Retinal pigment epithelial cell (primary cell): ENCODE results near the gene ITGB1BP1.
A peak's percentile ranks its signal among the peaks of the same experiment; 100 is the strongest.
"Not testable (repeated sequence)": the region's sequence is repeated elsewhere in the genome, so short reads cannot be mapped to it uniquely, and the experiment has no call there.

Experiments
- DNase-seq: peaks from one replicate; pipeline ENCODE4 v3.0.0-alpha.2; 2010; ENCODE audit warnings: low read depth
- H3K4me3 ChIP-seq: 2 replicates; pipeline ENCODE4 v1.5.1; 2011; ENCODE audit warnings: mild to moderate bottlenecking, low read length, control low read depth, moderate library complexity
- TF ChIP-seq, protein P1 (sequence below): conservative IDR thresholded peaks from 2 replicates; pipeline ENCODE4 v1.5.1; 2011; ENCODE audit warnings: low read depth, low read length, control low read depth, inconsistent platforms

Gene ITGB1BP1

GRCh38 chr2:9400268-9401058 lies 22.9 kb downstream of the ITGB1BP1 start:
- DNase-seq, result no peak
- no peak overlapping the region for H3K4me3 ChIP-seq
- TF ChIP-seq, protein P1, sequence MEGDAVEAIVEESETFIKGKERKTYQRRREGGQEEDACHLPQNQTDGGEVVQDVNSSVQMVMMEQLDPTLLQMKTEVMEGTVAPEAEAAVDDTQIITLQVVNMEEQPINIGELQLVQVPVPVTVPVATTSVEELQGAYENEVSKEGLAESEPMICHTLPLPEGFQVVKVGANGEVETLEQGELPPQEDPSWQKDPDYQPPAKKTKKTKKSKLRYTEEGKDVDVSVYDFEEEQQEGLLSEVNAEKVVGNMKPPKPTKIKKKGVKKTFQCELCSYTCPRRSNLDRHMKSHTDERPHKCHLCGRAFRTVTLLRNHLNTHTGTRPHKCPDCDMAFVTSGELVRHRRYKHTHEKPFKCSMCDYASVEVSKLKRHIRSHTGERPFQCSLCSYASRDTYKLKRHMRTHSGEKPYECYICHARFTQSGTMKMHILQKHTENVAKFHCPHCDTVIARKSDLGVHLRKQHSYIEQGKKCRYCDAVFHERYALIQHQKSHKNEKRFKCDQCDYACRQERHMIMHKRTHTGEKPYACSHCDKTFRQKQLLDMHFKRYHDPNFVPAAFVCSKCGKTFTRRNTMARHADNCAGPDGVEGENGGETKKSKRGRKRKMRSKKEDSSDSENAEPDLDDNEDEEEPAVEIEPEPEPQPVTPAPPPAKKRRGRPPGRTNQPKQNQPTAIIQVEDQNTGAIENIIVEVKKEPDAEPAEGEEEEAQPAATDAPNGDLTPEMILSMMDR, result no peak

DNA sequence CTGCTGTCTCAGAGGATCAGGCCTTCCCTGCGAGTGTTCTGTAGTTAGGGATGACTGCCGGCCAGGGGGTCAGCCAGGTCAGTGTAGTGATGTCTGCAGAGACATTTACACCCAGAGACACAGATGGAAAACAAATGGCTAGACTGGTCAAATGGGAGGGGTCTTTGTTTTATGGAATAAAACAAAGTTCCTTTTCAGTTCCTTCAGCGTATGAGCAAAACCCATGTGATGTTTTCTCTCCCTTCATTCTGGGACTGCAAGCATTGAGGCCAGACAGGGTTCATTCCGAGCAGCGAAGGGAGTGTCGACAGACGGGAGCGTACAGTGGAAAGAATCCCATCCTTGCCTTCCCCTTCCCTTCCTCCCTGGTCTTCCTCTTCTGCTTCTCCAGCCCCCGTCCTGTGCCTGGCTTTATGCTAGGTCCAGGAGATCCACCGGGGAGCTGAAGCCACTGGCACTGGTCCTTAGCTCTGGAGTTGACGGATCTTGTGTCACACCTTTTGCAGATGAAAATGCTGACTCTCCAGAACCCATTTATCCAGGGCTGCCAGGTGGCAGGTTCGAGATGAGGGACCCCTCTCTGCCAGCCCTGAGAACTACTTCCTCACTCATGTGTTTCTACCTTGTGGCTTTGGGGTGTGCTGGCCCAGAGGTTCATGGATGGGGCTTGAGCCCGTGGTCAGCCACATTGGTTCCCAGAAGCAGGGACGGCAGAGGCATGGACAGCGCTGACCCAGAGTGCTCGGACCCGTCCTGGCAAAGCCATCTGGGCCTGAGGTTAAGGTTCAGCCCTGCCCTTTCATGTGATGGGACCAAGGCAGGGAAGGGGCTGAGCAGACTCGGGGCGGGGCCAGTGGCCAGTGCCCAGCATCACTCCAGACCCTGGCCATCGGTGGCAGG lies 24.2 kb downstream of the ITGB1BP1 start:
- DNase-seq, result peak; percentile 54
- TF ChIP-seq, protein P1, result no peak
- H3K4me3 ChIP-seq, result no peak overlapping the region

DNA sequence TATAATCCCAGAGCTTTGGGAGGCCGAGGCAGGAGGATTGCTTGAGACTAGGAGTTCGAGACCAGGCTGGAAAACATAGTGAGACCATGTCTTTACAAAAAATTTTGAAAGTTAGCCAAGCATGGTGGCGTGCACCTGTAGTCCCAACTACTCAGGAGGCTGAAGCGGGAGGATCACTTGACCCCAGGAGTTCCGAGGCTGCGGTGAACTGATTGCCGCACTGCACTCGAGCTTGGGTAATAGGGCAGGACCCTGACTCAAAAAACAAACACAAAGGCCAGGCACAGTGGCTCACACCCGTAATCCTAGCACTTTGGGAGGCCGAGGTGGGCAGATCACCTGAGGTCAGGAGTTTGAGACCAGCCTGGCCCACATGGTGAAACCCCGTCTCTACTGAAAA lies 25.1 kb downstream of the ITGB1BP1 start:
- H3K4me3 ChIP-seq, DNase-seq: not testable (repeated sequence)

GRCh38 chr2:9397201-9397600 lies 26.1 kb downstream of the ITGB1BP1 start:
- no peak overlapping the region for H3K4me3 ChIP-seq
- TF ChIP-seq, protein P1, result no peak
- DNase-seq, result no peak

GRCh38 chr2:9394816-9395215 lies 28.5 kb downstream of the ITGB1BP1 start:
- TF ChIP-seq, protein P1, result no peak
- no peak for DNase-seq
- H3K4me3 ChIP-seq, result no peak overlapping the region

DNA sequence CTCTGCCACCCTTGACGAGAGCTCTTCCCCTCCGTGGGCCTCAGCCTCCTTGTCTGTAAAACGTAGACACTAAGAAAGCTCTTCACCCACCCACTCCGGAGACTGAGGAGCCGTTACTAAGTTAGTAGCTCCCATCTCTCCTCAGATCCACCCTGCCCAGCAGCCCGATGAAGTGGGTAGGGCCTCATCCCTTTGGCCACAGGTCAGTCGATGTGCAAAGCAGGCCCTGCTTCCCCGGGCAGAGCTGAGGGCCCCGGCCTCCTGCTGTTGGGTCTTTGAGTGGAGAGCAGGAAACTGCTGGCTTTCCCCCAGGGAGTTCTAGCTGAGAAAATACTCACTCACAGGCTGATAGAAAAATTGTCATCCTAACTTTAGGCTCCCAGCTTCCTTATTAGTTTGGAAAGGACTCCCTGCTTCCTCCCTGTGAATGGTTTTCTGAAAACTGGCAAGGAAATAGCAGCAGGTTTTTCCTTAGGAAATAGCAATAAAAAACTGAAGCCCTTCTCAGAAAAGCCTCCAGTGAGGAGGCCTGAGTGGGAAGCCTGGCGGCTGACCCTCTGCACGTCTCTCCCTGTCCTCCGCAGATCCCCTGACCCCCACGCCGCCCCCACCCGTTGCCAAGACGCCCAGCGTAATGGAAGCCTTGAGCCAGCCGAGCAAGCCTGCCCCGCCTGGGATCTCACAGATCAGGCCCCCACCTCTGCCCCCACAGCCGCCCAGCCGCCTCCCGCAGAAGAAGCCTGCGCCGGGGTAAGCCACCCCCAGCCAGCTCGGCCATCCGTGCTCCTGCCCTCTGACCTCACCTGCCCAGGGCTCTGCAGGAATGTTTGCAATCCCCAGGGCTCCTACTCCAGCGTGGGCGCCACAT lies 30.2 kb downstream of the ITGB1BP1 start:
- no peak overlapping the region for H3K4me3 ChIP-seq
- no peak for DNase-seq
- TF ChIP-seq, protein P1, result no peak
